H1 (cell line): ENCODE data around the gene SYT17. TPM values are rescaled to one million over a fixed set of nuclear protein-coding genes. Genes with fewer than 3 reads are reported as not detected.

Experiments
- CTCF ChIA-PET: fragments of 300-600 bp; sonication (Branson Sonifier 250); formaldehyde crosslinking; loops from one replicate; lab custom pipeline; 2021; ENCODE audit not compliant: partially characterized antibody; lab: Charles Lee
- POLR2A ChIA-PET: fragments of 300-600 bp; sonication (Branson Sonifier 250); formaldehyde crosslinking; loops from one replicate; lab custom pipeline; 2021; ENCODE audit warnings: inconsistent platforms; ENCODE audit not compliant: partially characterized antibody; lab: Charles Lee
- DNase-seq, 2 experiments: peaks; one replicate each; pipeline versions ENCODE4 v3.0.0 to v3.0.0-alpha.2; 2010 to 2022; ENCODE audit warnings: low spot score in 2 of 2, low read depth in 1 of 2, mixed read lengths in 1 of 2
- FAIRE-seq: peaks from 2 replicates; lab custom pipeline; 2011; peaks lifted over from hg19 to GRCh38; lab: Jason Lieb, UNC
- H2AFZ ChIP-seq: 2 replicates; pipeline ENCODE4 v1.8.1; 2012; ENCODE audit warnings: low read length, inconsistent platforms
- H2AK5ac ChIP-seq: 2 replicates; pipeline ENCODE4 v1.6.1; 2013; ENCODE audit warnings: low read depth, low read length
- H2BK120ac ChIP-seq: replicated peaks from 2 replicates; pipeline ENCODE3; 2013; ENCODE audit warnings: low read depth, low read length, inconsistent platforms
- H2BK12ac ChIP-seq: 2 replicates; pipeline ENCODE4 v1.6.1; 2013; ENCODE audit warnings: low read depth, low read length
- H2BK15ac ChIP-seq: 2 replicates; pipeline ENCODE4 v1.6.1; 2013; ENCODE audit warnings: low read length
- H2BK20ac ChIP-seq: 2 replicates; pipeline ENCODE4 v1.6.1; 2013; ENCODE audit warnings: low read length
- H2BK5ac ChIP-seq: 2 replicates; pipeline ENCODE4 v1.6.1; 2013; ENCODE audit warnings: low read depth, low read length
- H3K14ac ChIP-seq: 2 replicates; pipeline ENCODE4 v1.6.1; 2013; ENCODE audit warnings: inconsistent platforms; ENCODE audit not compliant: insufficient read length
- H3K18ac ChIP-seq: 2 replicates; pipeline ENCODE4 v1.6.1; 2013; ENCODE audit warnings: low read length; ENCODE audit errors: extremely low read depth
- H3K23ac ChIP-seq: 2 replicates; pipeline ENCODE4 v1.6.1; 2013; ENCODE audit warnings: inconsistent platforms; ENCODE audit not compliant: insufficient read length
- H3K23me2 ChIP-seq: 2 replicates; pipeline ENCODE4 v1.6.1; 2013; ENCODE audit warnings: low read depth, low read length
- H3K27ac ChIP-seq: 2 replicates; pipeline ENCODE4 v1.6.1; 2011; ENCODE audit warnings: low read depth, low read length, inconsistent platforms
- H3K27me3 ChIP-seq, 4 experiments: replicated peaks in 1 of 4; 1 replicate in 1 of 4; 2 replicates in 3 of 4; pipeline versions ENCODE4 v1.6.1 to v1.8.1; 2011 to 2013; ENCODE audit warnings: low read length in 3 of 4, mild to moderate bottlenecking in 3 of 4, inconsistent platforms in 2 of 4, mixed read lengths in 2 of 4, moderate library complexity in 1 of 4; ENCODE audit not compliant: control insufficient read depth in 3 of 4, insufficient read depth in 3 of 4; ENCODE audit errors: extremely low read depth in 1 of 4
- H3K36me3 ChIP-seq, 4 experiments: 2 replicates each; pipeline versions ENCODE4 v1.6.1 to v1.8.1; 2011 to 2013; ENCODE audit warnings: mild to moderate bottlenecking in 4 of 4, low read length in 3 of 4, moderate library complexity in 2 of 4, control low read depth in 1 of 4, inconsistent platforms in 1 of 4; ENCODE audit not compliant: insufficient read depth in 4 of 4, control insufficient read depth in 2 of 4
- H3K4ac ChIP-seq: replicated peaks from 2 replicates; pipeline ENCODE3; 2013; ENCODE audit warnings: low read length, low read depth, mixed read lengths, inconsistent platforms; ENCODE audit not compliant: insufficient read length
- H3K4me1 ChIP-seq, 4 experiments: replicated peaks in 1 of 4; 1 replicate in 1 of 4; 2 replicates in 3 of 4; pipeline versions ENCODE4 v1.6.1 to v1.8.1; 2011 to 2013; ENCODE audit warnings: low read length in 3 of 4, inconsistent platforms in 2 of 4, mixed read lengths in 1 of 4; ENCODE audit not compliant: insufficient read depth in 4 of 4, control insufficient read depth in 3 of 4
- H3K4me2 ChIP-seq, 2 experiments: 2 replicates each; pipeline versions ENCODE4 v1.6.1 to v1.8.1; 2011 to 2013; ENCODE audit warnings: low read depth in 2 of 2, low read length in 2 of 2, control low read depth in 1 of 2, inconsistent platforms in 1 of 2, mild to moderate bottlenecking in 1 of 2; ENCODE audit not compliant: insufficient read depth in 1 of 2
- H3K4me3 ChIP-seq, 4 experiments: fragments of 200-600, 300-600 bp in 1 of 4; sonication (generic), shearing (Covaris generic), sonication (Bioruptor Twin) in 1 of 4; 2 replicates each; pipeline versions ENCODE4 v1.5.1 to v1.8.1; 2011 to 2016; ENCODE audit warnings: low read length in 4 of 4, low read depth in 3 of 4, control low read depth in 2 of 4, inconsistent platforms in 2 of 4, mild to moderate bottlenecking in 2 of 4, mixed read lengths in 1 of 4, moderate library complexity in 1 of 4; ENCODE audit not compliant: insufficient read depth in 2 of 4; ENCODE audit errors: extremely low read depth in 1 of 4
- H3K56ac ChIP-seq: replicated peaks from 2 replicates; pipeline ENCODE3; 2013; ENCODE audit warnings: low read depth, mild to moderate bottlenecking, mixed read lengths, low read length, inconsistent platforms; ENCODE audit not compliant: insufficient read length
- H3K79me1 ChIP-seq: 2 replicates; pipeline ENCODE4 v1.6.1; 2013; ENCODE audit warnings: low read depth, low read length, control low read depth
- H3K79me2 ChIP-seq, 2 experiments: 2 replicates each; pipeline versions ENCODE4 v1.6.1 to v1.8.1; 2012 to 2013; ENCODE audit warnings: low read length in 2 of 2, mild to moderate bottlenecking in 2 of 2, inconsistent platforms in 1 of 2; ENCODE audit not compliant: insufficient read depth in 2 of 2, control insufficient read depth in 1 of 2
- H3K9ac ChIP-seq, 4 experiments: replicated peaks in 1 of 4; 1 replicate in 1 of 4; 2 replicates in 3 of 4; pipeline versions ENCODE4 v1.6.1 to v1.8.1; 2011 to 2013; ENCODE audit warnings: low read depth in 3 of 4, low read length in 3 of 4, control low read depth in 2 of 4, mild to moderate bottlenecking in 2 of 4, moderate library complexity in 2 of 4, inconsistent platforms in 1 of 4; ENCODE audit errors: extremely low read depth in 1 of 4
- H3K9me3 ChIP-seq, 2 experiments: 2 replicates each; pipeline versions ENCODE4 v1.6.1 to v1.8.1; 2012 to 2013; ENCODE audit warnings: mild to moderate bottlenecking in 2 of 2, moderate library complexity in 2 of 2, control low read depth in 1 of 2, inconsistent platforms in 1 of 2, low read depth in 1 of 2, low read length in 1 of 2, mixed read lengths in 1 of 2; ENCODE audit not compliant: insufficient read depth in 2 of 2
- H4K20me1 ChIP-seq, 2 experiments: replicated peaks in 1 of 2; 2 replicates each; pipeline versions ENCODE3 to v1.8.1; 2011 to 2013; ENCODE audit warnings: inconsistent platforms in 2 of 2, low read length in 2 of 2, mild to moderate bottlenecking in 1 of 2; ENCODE audit not compliant: insufficient read depth in 2 of 2, control insufficient read depth in 1 of 2
- H4K5ac ChIP-seq: 2 replicates; pipeline ENCODE4 v1.6.1; 2013; ENCODE audit warnings: low read length, low read depth, mixed read lengths, inconsistent platforms; ENCODE audit not compliant: insufficient read length
- H4K8ac ChIP-seq: 2 replicates; pipeline ENCODE4 v1.8.0; 2013; ENCODE audit warnings: mild to moderate bottlenecking, moderate library complexity, low read length, inconsistent platforms; ENCODE audit not compliant: insufficient read depth; ENCODE audit errors: extremely low read depth
- H4K91ac ChIP-seq: replicated peaks from 2 replicates; pipeline ENCODE3; 2013; ENCODE audit warnings: low read length, mixed read lengths, inconsistent platforms; ENCODE audit not compliant: insufficient read length
- BCL11A ChIP-seq, 2 experiments: IDR thresholded peaks; one replicate each; pipeline ENCODE4 v1.6.1; 2011; ENCODE audit warnings: low read depth in 2 of 2, low read length in 2 of 2, mild to moderate bottlenecking in 2 of 2
- CEBPB ChIP-seq: IDR thresholded peaks from 2 replicates; pipeline ENCODE4 v1.6.1; 2012; ENCODE audit warnings: low read depth, low read length
- CTBP2 ChIP-seq: IDR thresholded peaks from 2 replicates; pipeline ENCODE4 v1.7.0; 2011; ENCODE audit warnings: borderline replicate concordance, mild to moderate bottlenecking, moderate library complexity, mixed read lengths, low read length; ENCODE audit not compliant: insufficient read depth, insufficient read length
- FOSL1 ChIP-seq: IDR thresholded peaks from 2 replicates; pipeline ENCODE4 v1.6.1; 2011; ENCODE audit warnings: mild to moderate bottlenecking, low read depth, low read length, moderate library complexity; ENCODE audit not compliant: insufficient read depth
- GTF2F1 ChIP-seq: IDR thresholded peaks from 2 replicates; pipeline ENCODE4 v1.6.1; 2012; ENCODE audit warnings: low read depth, low read length, improper control_type of control experiment, borderline replicate concordance
- KDM5A ChIP-seq: fragments of 200-600 bp; IDR thresholded peaks from 2 replicates; pipeline ENCODE4 v1.7.1; 2012; ENCODE audit warnings: mild to moderate bottlenecking, low read length, inconsistent platforms, mixed read lengths
- MAFK ChIP-seq: IDR thresholded peaks from 2 replicates; pipeline ENCODE4 v1.6.1; 2012; ENCODE audit warnings: low read depth, mild to moderate bottlenecking, improper control_type of control experiment, low read length
- POU5F1 ChIP-seq: IDR thresholded peaks from 2 replicates; pipeline ENCODE4 v1.6.1; 2011; ENCODE audit warnings: low read depth, mild to moderate bottlenecking, low read length, moderate library complexity
- RAD21 ChIP-seq, 2 experiments: IDR thresholded peaks in 1 of 2; conservative IDR thresholded peaks in 1 of 2; 2 replicates each; pipeline ENCODE4 v1.6.1; 2011; ENCODE audit warnings: low read depth in 2 of 2, low read length in 2 of 2, improper control_type of control experiment in 1 of 2, inconsistent platforms in 1 of 2, mild to moderate bottlenecking in 1 of 2, moderate library complexity in 1 of 2
- SIN3A ChIP-seq, 2 experiments: IDR thresholded peaks in 1 of 2; conservative IDR thresholded peaks in 1 of 2; 2 replicates each; pipeline ENCODE4 v1.6.1; 2011 to 2012; ENCODE audit warnings: low read length in 2 of 2, improper control_type of control experiment in 1 of 2, low read depth in 1 of 2, mild to moderate bottlenecking in 1 of 2
- SIX5 ChIP-seq: IDR thresholded peaks from 2 replicates; pipeline ENCODE4 v1.6.1; 2011; ENCODE audit warnings: mild to moderate bottlenecking, low read depth, low read length
- TBP ChIP-seq: IDR thresholded peaks from 2 replicates; pipeline ENCODE4 v1.6.1; 2011; ENCODE audit warnings: low read depth, low read length, improper control_type of control experiment
- WGBS, 2 experiments: shearing (Covaris generic) in 1 of 2; methylation state at CpG; one replicate each; pipeline versions ENCODE4 v1.1.6 to v1.1.7; 2013 to 2015; ENCODE audit warnings: low lambda C conversion rate in 2 of 2, mixed read lengths in 2 of 2, inconsistent platforms in 1 of 2, low coverage in 1 of 2, missing lambda C conversion rate in 1 of 2; ENCODE audit not compliant: insufficient replicate concordance in 2 of 2, insufficient coverage in 1 of 2, insufficient read length in 1 of 2; ENCODE audit errors: extremely low coverage in 1 of 2, missing lambda C conversion rate in 1 of 2; 5-methylcytosine and 5-hydroxymethylcytosine counted together
- polyA plus RNA-seq, 7 experiments: library from polyadenylated mRNA; depleted of rRNA in 3 of 7; stranded (reverse) in 5 of 7; unstranded in 2 of 7; fragments of >200 nt in 5 of 7; fragments of 200-250 nt in 2 of 7; gene quantifications; 1 replicate in 5 of 7; 2 replicates in 1 of 7; 4 replicates in 1 of 7; pipeline versions ENCODE4 v1.2.1 to v1.2.3, GENCODE V29; 2011 to 2013; ENCODE audit warnings: missing spikeins in 2 of 7, mixed read lengths in 2 of 7
- total RNA-seq: library from RNA; stranded (reverse); fragmentation: NEBNext Ultra II Directional; extraction: Animal tissue kit (Norgen Biotek cat#: 25700); gene quantifications from 2 replicates; pipeline ENCODE4 v1.2.1, GENCODE V29; 2021
- TF ChIP-seq, protein P1 (sequence below): IDR thresholded peaks from 2 replicates; pipeline ENCODE4 v1.6.1; 2012; ENCODE audit warnings: inconsistent platforms

Gene SYT17
- total and polyA plus RNA-seq, 2 of the 8 experiments (the other 6 are each of a cell fraction or from before 2014, with no cell fraction given), result 5.8 to 18.1 TPM

- Histone ChIP-seq H3K9me3 (peaks cover 4 to 16% of the 10 kb centered on the region in 2 experiments; a peak in 3 of 4 replicates), H2BK20ac (no peak overlapping the region), H3K18ac (no peak overlapping the region), H2AK5ac (no peak overlapping the region), H3K56ac (no peak overlapping the region), H3K79me1 (no peaks in the 10 kb centered on the region), H3K4me2 (no peak overlapping the region), H4K5ac (no peak overlapping the region), H2BK120ac (no peak overlapping the region), H4K8ac (no peak overlapping the region; the same call in 1 of the 2 replicates), H3K23ac (no peak overlapping the region), H2AFZ (no peak overlapping the region), H3K27me3 (no peaks in the 10 kb centered on the region)
- ChIA-PET CTCF (interaction anchor here (1.9 to 2.9 kb wide), 2 partner anchors 16 to 59 kb away, joined by 10 to 12 read pairs; no protein-coding TSS in a partner anchor), POLR2A (interaction anchor here (1.4 to 2.0 kb wide), 2 partner anchors 8 to 11 kb away, joined by 3 to 4 read pairs; no protein-coding TSS in a partner anchor)
- FAIRE-seq, result no peak
- WGBS, 2 experiments, result 90% methylated on average over 4 of the region's 4 CpGs; no CpG with 5 or more reads in 1 of the 2 experiments
- TF ChIP-seq TBP (no peak), SIX5 (no peak), CTBP2 (no peak), GTF2F1 (no peak), POU5F1 (no peak), MAFK (no peak), RAD21 (IDR thresholded peaks at IDR 0.05 in 1 of 2, conservative IDR thresholded peaks at IDR 0.05 in 1 of 2; ENCODE audit: low read depth in 2 of 2, low read length in 2 of 2) (no peak), FOSL1 (no peak), SIN3A (conservative IDR thresholded peaks at IDR 0.05 in 1 of 2, IDR thresholded peaks at IDR 0.05 in 1 of 2; ENCODE audit: low read depth in 1 of 2, low read length in 2 of 2) (no peak), BCL11A (IDR thresholded peaks at IDR 0.05; ENCODE audit: low read depth in 2 of 2, low read length in 2 of 2) (no peak), CEBPB (no peak), KDM5A (no peak)
- TF ChIP-seq, protein P1, sequence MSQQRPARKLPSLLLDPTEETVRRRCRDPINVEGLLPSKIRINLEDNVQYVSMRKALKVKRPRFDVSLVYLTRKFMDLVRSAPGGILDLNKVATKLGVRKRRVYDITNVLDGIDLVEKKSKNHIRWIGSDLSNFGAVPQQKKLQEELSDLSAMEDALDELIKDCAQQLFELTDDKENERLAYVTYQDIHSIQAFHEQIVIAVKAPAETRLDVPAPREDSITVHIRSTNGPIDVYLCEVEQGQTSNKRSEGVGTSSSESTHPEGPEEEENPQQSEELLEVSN, result no peak
- TF ChIP-seq, all 59 proteins: peak for 0
- H4K91ac ChIP-seq, result no peak overlapping the region
- H3K9ac ChIP-seq, result no peak overlapping the region
- no peak overlapping the region for H3K4me3 ChIP-seq
- H3K36me3 ChIP-seq, result no peaks in the 10 kb centered on the region
- no peak overlapping the region for H2BK15ac ChIP-seq
- DNase-seq, result no peak
- H3K4me1 ChIP-seq, result no peaks in the 10 kb centered on the region
- H3K4ac ChIP-seq, result no peak overlapping the region
- no peak overlapping the region for H2BK12ac ChIP-seq
- no peak overlapping the region for H3K27ac ChIP-seq
- H3K79me2 ChIP-seq, result no peaks in the 10 kb centered on the region
- H4K20me1 ChIP-seq, result no peaks in the 10 kb centered on the region
- H2BK5ac ChIP-seq, result no peak overlapping the region
- no peak overlapping the region for H3K14ac ChIP-seq
- no peaks in the 10 kb centered on the region for H3K23me2 ChIP-seq
Measured at GRCh38 chr16:19238406-19238805, 70.4 kb downstream of the SYT17 start.
